ENCODE measurements around the gene RAE1. TPM values are rescaled to one million over a fixed set of nuclear protein-coding genes. Genes with fewer than 3 reads are reported as not detected.
"Not testable (repeated sequence)": the region's sequence is repeated elsewhere in the genome, so short reads cannot be mapped to it uniquely, and the experiment has no call there.

The RAE1 gene
- total RNA-seq, 1 donor from 2014 or later, result 21.1 TPM

DNA sequence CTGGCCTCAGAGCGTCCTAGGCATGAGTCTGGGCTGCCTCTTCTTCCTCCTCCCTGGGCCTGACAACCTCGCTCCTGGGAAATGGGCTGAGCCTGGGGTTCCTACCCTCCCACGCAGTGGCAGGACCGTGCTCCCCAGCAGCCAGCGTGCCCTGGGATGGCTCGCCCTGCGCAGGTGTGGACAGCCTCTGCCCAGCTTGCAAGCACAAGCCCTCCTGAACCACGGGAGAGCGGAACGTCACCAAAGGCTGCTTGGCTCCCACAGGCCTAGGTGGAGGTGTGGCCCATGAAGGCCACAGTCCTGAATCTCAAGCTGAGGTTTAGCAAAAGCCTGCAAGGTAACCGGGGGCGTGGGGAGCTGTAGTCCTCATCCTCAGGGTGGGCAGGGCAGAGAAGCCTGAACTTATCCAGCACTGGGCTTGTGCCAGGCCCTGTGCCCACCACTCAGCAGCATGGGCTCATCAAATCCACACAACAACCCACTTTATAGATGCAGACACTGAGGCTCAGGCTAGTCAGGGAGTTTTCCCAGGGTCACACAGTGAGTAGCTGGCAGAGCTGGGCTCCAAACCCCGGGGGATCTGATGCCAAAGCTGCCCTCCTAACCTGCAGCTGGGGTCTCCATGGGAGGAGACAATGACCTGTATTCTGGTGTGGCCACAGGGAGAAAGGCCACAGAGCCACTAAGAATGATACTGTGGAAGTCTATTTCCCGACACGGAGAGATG, 65.4 kb downstream of the RAE1 start:
- no peaks in the 10 kb centered on the region for H3K36me3 ChIP-seq
- TF ChIP-seq CTCF (IDR thresholded peaks at IDR 0.05), result no peak
- no peak for TF ChIP-seq POLR2A (IDR thresholded peaks at IDR 0.05)
- TF ChIP-seq POLR2AphosphoS5 (IDR thresholded peaks at IDR 0.05; ENCODE audit: insufficient read depth in 1 of 2, low read depth in 1 of 2), result no peak
- H3K4me3 ChIP-seq, result no peak overlapping the region
- no peak overlapping the region for H3K27ac ChIP-seq
- no peaks in the 10 kb centered on the region for H3K27me3 ChIP-seq
- intact Hi-C loops (cut with DNase I), result no loop called here
- no peaks in the 10 kb centered on the region for H3K9me3 ChIP-seq
- DNase-seq (ENCODE audit: extremely low spot score in 2 of 2), result no peak
- no peaks in the 10 kb centered on the region for H3K4me1 ChIP-seq

DNA sequence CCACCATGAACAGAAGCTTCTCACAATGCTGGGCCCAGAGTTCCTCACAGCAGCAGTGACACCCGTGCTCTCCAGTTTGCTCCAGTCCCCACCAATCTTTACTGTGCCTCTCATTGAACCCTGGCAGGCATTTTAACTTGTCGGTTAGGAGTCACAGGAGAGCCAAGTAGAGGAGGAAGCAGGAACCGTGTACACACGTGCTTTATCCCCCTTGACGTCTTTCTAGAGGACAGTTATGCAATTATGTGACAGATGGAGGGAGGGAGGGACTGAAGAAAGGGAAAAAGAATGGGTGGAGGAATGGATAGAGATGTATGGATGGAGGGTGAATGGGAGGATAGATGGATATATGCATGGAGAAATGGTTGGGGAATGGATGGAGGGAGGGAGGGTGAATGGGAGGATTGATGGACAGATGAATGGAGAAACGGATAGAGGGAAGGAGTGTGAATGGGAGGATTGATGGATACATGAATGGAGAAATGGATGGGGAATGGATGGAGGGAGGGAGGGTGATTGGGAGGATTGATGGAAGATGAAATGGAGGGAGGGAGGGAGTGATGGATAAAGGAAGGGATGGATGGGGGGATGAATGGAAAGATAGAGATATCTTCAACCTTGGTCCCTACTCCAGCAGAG, 66.1 kb downstream of the RAE1 start:
- no peaks in the 10 kb centered on the region for H3K4me1 ChIP-seq
- no peak for DNase-seq (ENCODE audit: extremely low spot score in 2 of 2)
- TF ChIP-seq POLR2A (IDR thresholded peaks at IDR 0.05) (no peak), POLR2AphosphoS5 (IDR thresholded peaks at IDR 0.05; ENCODE audit: insufficient read depth in 1 of 2, low read depth in 1 of 2) (no peak), CTCF (IDR thresholded peaks at IDR 0.05) (no peak)
- H3K4me3 ChIP-seq, result no peak overlapping the region
- H3K27me3 ChIP-seq, result no peaks in the 10 kb centered on the region
- H3K36me3 ChIP-seq, result no peaks in the 10 kb centered on the region
- H3K27ac ChIP-seq, result no peak overlapping the region
- intact Hi-C loops (cut with DNase I), result no loop called here
- H3K9me3 ChIP-seq, result no peaks in the 10 kb centered on the region

GRCh38 chr20:57417830-57418780, 67.0 kb downstream of the RAE1 start:
- no peaks in the 10 kb centered on the region for H3K4me1 ChIP-seq
- H3K36me3 ChIP-seq, result no peaks in the 10 kb centered on the region
- TF ChIP-seq POLR2A (IDR thresholded peaks at IDR 0.05), result no peak
- no peak for TF ChIP-seq CTCF (IDR thresholded peaks at IDR 0.05)
- TF ChIP-seq POLR2AphosphoS5 (IDR thresholded peaks at IDR 0.05; ENCODE audit: insufficient read depth in 1 of 2, low read depth in 1 of 2), result no peak
- H3K27ac ChIP-seq, result no peak overlapping the region
- intact Hi-C loops (cut with DNase I), result no loop called here
- DNase-seq (ENCODE audit: extremely low spot score in 2 of 2), result no peak
- H3K27me3 ChIP-seq, result no peaks in the 10 kb centered on the region
- no peak overlapping the region for H3K4me3 ChIP-seq
- no peaks in the 10 kb centered on the region for H3K9me3 ChIP-seq

DNA sequence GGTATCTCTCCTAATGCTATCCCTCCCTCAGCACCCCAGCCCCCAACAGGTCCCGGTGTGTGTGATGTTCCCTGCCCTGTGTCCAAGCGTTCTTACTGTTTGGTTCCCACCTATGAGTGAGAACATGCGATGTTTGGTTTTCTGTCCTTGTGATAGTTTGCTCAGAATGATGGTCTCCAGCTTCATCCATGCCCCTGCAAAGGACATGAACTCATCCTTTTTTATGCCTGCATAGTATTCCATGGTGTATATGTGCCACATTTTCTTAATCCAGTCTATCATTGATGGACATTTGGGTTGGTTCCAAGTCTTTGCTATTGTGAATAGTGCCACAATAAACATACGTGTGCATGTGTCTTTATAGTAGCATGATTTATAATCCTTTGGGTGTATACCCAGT, 68.4 kb downstream of the RAE1 start:
- H3K27ac ChIP-seq; H3K9me3 ChIP-seq; H3K4me3 ChIP-seq; H3K27me3 ChIP-seq; DNase-seq (ENCODE audit: extremely low spot score in 2 of 2); H3K4me1 ChIP-seq; intact Hi-C loops (cut with DNase I); H3K36me3 ChIP-seq: not testable (repeated sequence)

DNA sequence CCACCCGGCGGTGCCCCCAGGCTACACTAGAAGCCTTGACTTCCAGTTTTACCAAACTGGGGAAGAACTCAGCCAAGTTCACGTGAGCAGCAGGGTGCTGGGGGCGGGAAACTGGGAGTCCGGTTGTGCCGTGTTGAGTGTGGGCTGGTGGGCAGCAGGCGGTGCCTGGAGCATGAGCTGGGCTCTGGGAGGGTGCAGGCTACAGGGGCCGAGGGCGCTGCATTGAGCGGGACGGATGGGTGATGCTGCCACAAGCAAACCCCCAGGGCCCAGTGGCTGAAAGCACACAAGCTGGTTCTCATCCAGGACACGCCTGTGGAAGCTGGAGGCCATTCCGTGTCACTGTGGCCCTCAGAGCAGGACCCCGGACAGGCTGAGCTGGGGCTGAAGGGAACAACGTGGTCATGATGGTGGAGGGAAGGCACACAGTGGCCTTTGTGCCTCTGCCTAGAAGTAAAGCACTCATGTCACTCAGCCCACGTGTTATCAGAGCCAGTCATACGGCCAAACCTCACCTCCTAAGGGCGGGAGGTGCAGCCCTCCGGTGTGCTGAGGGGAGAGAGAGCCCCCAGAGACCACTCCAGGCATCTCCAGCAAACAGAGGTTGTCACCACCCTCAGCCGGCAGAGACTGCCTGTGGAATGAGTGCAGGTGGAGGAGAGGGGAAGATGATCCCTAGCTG, 69.7 kb downstream of the RAE1 start:
- no peak overlapping the region for H3K27ac ChIP-seq
- no peaks in the 10 kb centered on the region for H3K4me1 ChIP-seq
- TF ChIP-seq POLR2A (IDR thresholded peaks at IDR 0.05) (no peak), CTCF (IDR thresholded peaks at IDR 0.05) (no peak), POLR2AphosphoS5 (IDR thresholded peaks at IDR 0.05; ENCODE audit: insufficient read depth in 1 of 2, low read depth in 1 of 2) (no peak)
- DNase-seq (ENCODE audit: extremely low spot score in 2 of 2), result no peak
- no peaks in the 10 kb centered on the region for H3K9me3 ChIP-seq
- intact Hi-C loops (cut with DNase I), result no loop called here
- no peaks in the 10 kb centered on the region for H3K36me3 ChIP-seq
- no peaks in the 10 kb centered on the region for H3K27me3 ChIP-seq
- no peak overlapping the region for H3K4me3 ChIP-seq

All from vagina (tissue), 2 donors.